Left lung (tissue), 10 donors: ENCODE data around the gene PGAM1. TPM values are rescaled to one million over a fixed set of nuclear protein-coding genes. Genes with fewer than 3 reads are reported as not detected.
A peak's percentile ranks its signal among the peaks of the same experiment; 100 is the strongest.

ENCODE experiments used
- ATAC-seq: fragments of 200-7000 bp; cut with Tn5 transposase; one replicate; pipeline ENCODE4 v1.9.1; 2020; ENCODE audit warnings: moderate library complexity
- DNase-seq, 4 donors: peaks; one replicate each; pipeline ENCODE4 v3.0.0-alpha.2; 2013 to 2020
- H3K27ac ChIP-seq, 2 donors: fragments of 200-600 bp; sonication (generic) in 1 of 2; one replicate each; pipeline versions ENCODE4 v1.5.0 to v1.8.0; 2020 to 2021
- H3K27me3 ChIP-seq, 2 donors: fragments of 200-600 bp; sonication (generic) in 1 of 2; one replicate each; pipeline versions ENCODE4 v1.5.0 to v1.8.0; 2020 to 2021
- H3K36me3 ChIP-seq, 2 donors: fragments of 200-600 bp; sonication (generic) in 1 of 2; one replicate each; pipeline versions ENCODE4 v1.5.0 to v1.8.0; 2020 to 2021
- H3K4me1 ChIP-seq, 2 donors: fragments of 200-600 bp; one replicate each; pipeline ENCODE4 v1.8.0; 2021
- H3K4me3 ChIP-seq, 2 donors: fragments of 200-600 bp; sonication (generic) in 1 of 2; one replicate each; pipeline versions ENCODE4 v1.5.0 to v1.8.0; 2020 to 2021; ENCODE audit warnings: mild to moderate bottlenecking in 1 of 2
- H3K9me3 ChIP-seq, 2 donors: fragments of 200-600 bp; sonication (generic) in 1 of 2; one replicate each; pipeline versions ENCODE4 v1.5.0 to v1.8.0; 2020 to 2021
- CTCF ChIP-seq, 2 donors: fragments of 200-600 bp; sonication (generic) in 1 of 2; IDR thresholded peaks; one replicate each; pipeline versions ENCODE4 v1.5.0 to v1.8.0; 2021; ENCODE audit warnings: antibody characterized with exemption in 2 of 2
- intact Hi-C, 2 donors: fragments of 100-400 bp; cut with DNase I; formaldehyde crosslinking; loops; one replicate each; pipeline versions ENCODE4 v1.11.2 to v1.14.2; 2022
- polyA plus RNA-seq, 6 donors: library from polyadenylated mRNA; unstranded; fragments of 120-200 nt; gene quantifications; one replicate each; pipeline ENCODE4 v1.2.1, GENCODE V29; 2013; ENCODE audit not compliant: insufficient read length in 6 of 6
- total RNA-seq, 2 donors: library from RNA; stranded (reverse); fragmentation: NEBNext Ultra II Directional; extraction: Animal tissue kit (Norgen Biotek cat#: 25700); gene quantifications; one replicate each; pipeline ENCODE4 v1.2.1, GENCODE V29; 2021
- donor health status: DM: no; HTN: yes; CAD: no.
- donor health status: DM: no; HTN: no; CAD: no.

PGAM1 gene
- total and polyA plus RNA-seq, 8 donors: 155 to 236 (median 169) TPM

GRCh38 chr10:97445357-97445721 lies 19.3 kb downstream of the PGAM1 start:
- H3K27ac ChIP-seq: peak overlapping the region in 1 of 2 donors; percentile 62
- DNase-seq (no peak), ATAC-seq (no peak)
- peaks cover 12 to 42% of the 10 kb centered on the region in 2 donors for H3K4me1 ChIP-seq
- peaks cover 0 to 27% of the 10 kb centered on the region in 2 donors for H3K36me3 ChIP-seq
- no peak for TF ChIP-seq CTCF (IDR thresholded peaks at IDR 0.05)
- peak overlapping the region; percentile 69 to 99 for H3K4me3 ChIP-seq
- intact Hi-C loops: no loop called here
- no peaks in the 10 kb centered on the region for H3K9me3 ChIP-seq
- no peaks in the 10 kb centered on the region for H3K27me3 ChIP-seq

GRCh38 chr10:97445722-97446639 lies 20.0 kb downstream of the PGAM1 start, which contains the start of the genes EXOSC1 and ZDHHC16:
Gene EXOSC1 (minus strand): TSS chr10:97446006. CDS start chr10:97445985, 21 bp downstream.
Gene ZDHHC16 (plus strand): TSS chr10:97446175. CDS start chr10:97451676, 5,501 bp downstream.
- no peak for TF ChIP-seq CTCF (IDR thresholded peaks at IDR 0.05)
- no peaks in the 10 kb centered on the region for H3K9me3 ChIP-seq
- H3K4me3 ChIP-seq: peak within 1 kb of the TSS; percentile 69 to 99
- ATAC-seq (peak; percentile 96), DNase-seq (peak; percentile 88 to 95 (median 94))
- H3K4me1 ChIP-seq: peaks cover 12 to 45% of the 10 kb centered on the region in 2 donors
- no peaks in the 10 kb centered on the region for H3K27me3 ChIP-seq
- peaks cover 0 to 21% of the 10 kb centered on the region in 2 donors for H3K36me3 ChIP-seq
- H3K27ac ChIP-seq: peak within 1 kb of the TSS; percentile 62 to 68
- intact Hi-C loops: no loop called here

GRCh38 chr10:97450828-97451227 lies 24.8 kb downstream of the PGAM1 start:
- H3K27me3 ChIP-seq: no peaks in the 10 kb centered on the region
- no peak for ATAC-seq
- H3K4me1 ChIP-seq: peaks cover 24 to 34% of the 10 kb centered on the region in 2 donors
- H3K36me3 ChIP-seq: peaks cover 0 to 46% of the 10 kb centered on the region in 2 donors
- no peak overlapping the region for H3K4me3 ChIP-seq
- no peaks in the 10 kb centered on the region for H3K9me3 ChIP-seq
- no peak for TF ChIP-seq CTCF (IDR thresholded peaks at IDR 0.05)
- intact Hi-C loops: no loop called here
- no peak for DNase-seq
- no peak overlapping the region for H3K27ac ChIP-seq

GRCh38 chr10:97451605-97452004 lies 25.6 kb downstream of the PGAM1 start:
- Histone ChIP-seq H3K36me3 (peaks cover 4 to 54% of the 10 kb centered on the region in 2 donors), H3K4me3 (no peak overlapping the region), H3K27ac (no peak overlapping the region), H3K4me1 (peaks cover 24 to 31% of the 10 kb centered on the region in 2 donors), H3K9me3 (no peaks in the 10 kb centered on the region), H3K27me3 (no peaks in the 10 kb centered on the region)
- TF ChIP-seq CTCF (IDR thresholded peaks at IDR 0.05): no peak
- no peak for ATAC-seq
- intact Hi-C loops: no loop called here
- no peak for DNase-seq

GRCh38 chr10:97452352-97452751 lies 26.4 kb downstream of the PGAM1 start:
- peaks cover 4 to 61% of the 10 kb centered on the region in 2 donors for H3K36me3 ChIP-seq
- intact Hi-C loops: no loop called here

More at GRCh38 chr10:97452352-97452751, 26.4 kb downstream of the PGAM1 start:
- Histone ChIP-seq H3K27me3 (no peaks in the 10 kb centered on the region), H3K4me3 (no peak overlapping the region), H3K9me3 (no peaks in the 10 kb centered on the region), H3K27ac (no peak overlapping the region), H3K4me1 (peaks cover 17 to 23% of the 10 kb centered on the region in 2 donors)
- no peak for TF ChIP-seq CTCF (IDR thresholded peaks at IDR 0.05)
- no peak for ATAC-seq
- no peak for DNase-seq
